ENCODE results near the gene LPCAT1.

Gene LPCAT1

GRCh38 chr5:1468629-1469527, 54.9 kb downstream of the LPCAT1 start:
- in situ Hi-C loops (cut with HindIII; ENCODE audit: low sequenced_read_pairs), result no loop called here

GRCh38 chr5:1468247-1468612, 55.5 kb downstream of the LPCAT1 start:
- in situ Hi-C loops (cut with HindIII; ENCODE audit: low sequenced_read_pairs), result no loop called here

GRCh38 chr5:1467341-1468246, 56.2 kb downstream of the LPCAT1 start:
- in situ Hi-C loops (cut with HindIII; ENCODE audit: low sequenced_read_pairs), result no loop called here

GRCh38 chr5:1466631-1467265, 57.0 kb downstream of the LPCAT1 start:
- in situ Hi-C loops (cut with HindIII; ENCODE audit: low sequenced_read_pairs), result no loop called here

- in situ Hi-C loops (cut with HindIII; ENCODE audit: low sequenced_read_pairs), result no loop called here
These were observed 57.7 kb downstream of the LPCAT1 start for GRCh38 chr5:1465966-1466471.

GRCh38 chr5:1465117-1465516, 58.6 kb downstream of the LPCAT1 start:
- in situ Hi-C loops (cut with HindIII; ENCODE audit: low sequenced_read_pairs), result no loop called here

- in situ Hi-C loops (cut with HindIII; ENCODE audit: low sequenced_read_pairs), result no loop called here
These were observed 59.2 kb downstream of the LPCAT1 start for GRCh38 chr5:1464511-1464910.

- in situ Hi-C loops (cut with HindIII; ENCODE audit: low sequenced_read_pairs), result no loop called here
These were observed 59.7 kb downstream of the LPCAT1 start for GRCh38 chr5:1464096-1464446.

- in situ Hi-C loops (cut with HindIII; ENCODE audit: low sequenced_read_pairs), result no loop called here
These were observed 60.2 kb downstream of the LPCAT1 start for GRCh38 chr5:1463326-1464095.

- in situ Hi-C loops (cut with HindIII; ENCODE audit: low sequenced_read_pairs), result no loop called here
These were observed 61.4 kb downstream of the LPCAT1 start for GRCh38 chr5:1462358-1462757.

GRCh38 chr5:1461396-1461795, 62.4 kb downstream of the LPCAT1 start:
- in situ Hi-C loops (cut with HindIII; ENCODE audit: low sequenced_read_pairs), result no loop called here

- in situ Hi-C loops (cut with HindIII; ENCODE audit: low sequenced_read_pairs), result no loop called here
These were observed 63.6 kb downstream of the LPCAT1 start for GRCh38 chr5:1460054-1460682.

GRCh38 chr5:1459435-1459834, 64.3 kb downstream of the LPCAT1 start:
- in situ Hi-C loops (cut with HindIII; ENCODE audit: low sequenced_read_pairs), result loop anchor here (5.0 kb wide), 1 partner anchor 47 kb away; no protein-coding TSS in a partner anchor

GRCh38 chr5:1456110-1456881, 67.5 kb downstream of the LPCAT1 start:
- in situ Hi-C loops (cut with HindIII; ENCODE audit: low sequenced_read_pairs), result loop anchor here (5.0 kb wide), 1 partner anchor 44 kb away; no protein-coding TSS in a partner anchor

GRCh38 chr5:1453613-1454012, 70.1 kb downstream of the LPCAT1 start:
- in situ Hi-C loops (cut with HindIII; ENCODE audit: low sequenced_read_pairs), result no loop called here

GRCh38 chr5:1449081-1449630, 74.6 kb downstream of the LPCAT1 start:
- in situ Hi-C loops (cut with HindIII; ENCODE audit: low sequenced_read_pairs), result no loop called here

GRCh38 chr5:1448511-1449011, 75.2 kb downstream of the LPCAT1 start:
- in situ Hi-C loops (cut with HindIII; ENCODE audit: low sequenced_read_pairs), result no loop called here

GRCh38 chr5:1447671-1448361, 75.9 kb downstream of the LPCAT1 start:
- in situ Hi-C loops (cut with HindIII; ENCODE audit: low sequenced_read_pairs), result no loop called here
